ENCODE measurements around the gene NDUFS7. TPM values are rescaled to one million over a fixed set of nuclear protein-coding genes. Genes with fewer than 3 reads are reported as not detected.

The NDUFS7 gene
- total RNA-seq, 2 donors from 2014 or later: 50.9 to 54.7 TPM

DNA sequence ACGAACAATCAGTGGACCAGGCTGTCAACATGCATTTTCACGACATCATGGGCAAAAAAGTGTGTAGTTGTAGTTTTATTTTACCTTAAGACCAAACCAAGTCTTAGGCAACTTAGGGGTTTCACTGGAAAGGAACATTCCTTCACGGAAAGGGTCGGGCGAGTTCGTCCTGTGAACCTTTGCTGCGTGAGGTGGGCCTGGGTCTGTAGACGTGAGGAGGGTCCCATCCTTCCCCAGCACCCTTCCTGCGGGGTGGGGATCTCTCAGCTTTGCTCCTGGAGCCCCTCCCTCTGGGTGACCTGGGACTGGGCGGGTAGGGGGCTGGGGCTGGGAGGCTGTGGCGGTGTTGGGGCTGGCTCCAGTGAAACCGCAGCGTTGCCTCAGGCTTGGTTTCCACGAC, 42.2 kb downstream of the NDUFS7 start:
- DNase-seq (no peak), ATAC-seq (no peak)
- no peaks in the 10 kb centered on the region for H3K9me3 ChIP-seq (ENCODE audit: control insufficient read depth, low read length, poor library complexity, severe bottlenecking)
- H3K27me3 Mint-ChIP-seq: no peaks in the 10 kb centered on the region
- no peak overlapping the region for H3K4me3 Mint-ChIP-seq
- H3K4me1 Mint-ChIP-seq: peaks cover 3% of the 10 kb centered on the region
- H3K36me3 Mint-ChIP-seq (ENCODE audit: low read depth): peaks cover 9% of the 10 kb centered on the region
- H3K27ac Mint-ChIP-seq: no peak overlapping the region

DNA sequence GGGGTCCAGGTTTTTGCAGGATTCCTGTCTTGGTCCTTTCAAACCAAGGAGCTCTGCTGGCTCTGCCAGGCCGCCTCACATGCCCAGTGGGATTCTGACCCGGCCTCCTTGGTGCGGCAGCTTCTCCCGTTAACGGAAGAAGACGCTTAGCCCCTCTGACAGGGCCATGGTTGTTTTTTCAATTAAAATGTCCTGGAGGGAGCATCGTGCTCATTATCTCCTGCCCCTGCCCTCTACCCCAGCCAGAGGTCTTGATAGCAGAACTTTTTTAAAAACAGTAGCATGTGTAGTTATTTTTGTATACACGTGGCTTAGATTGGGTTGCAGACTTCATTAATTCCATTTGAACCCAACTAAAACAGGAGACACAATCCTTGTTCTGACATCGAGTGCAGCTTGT, 43.0 kb downstream of the NDUFS7 start:
- H3K9me3 ChIP-seq (ENCODE audit: control insufficient read depth, low read length, poor library complexity, severe bottlenecking): no peaks in the 10 kb centered on the region
- Mint-ChIP-seq H3K27me3 (no peaks in the 10 kb centered on the region), H3K27ac (no peak overlapping the region), H3K4me3 (no peak overlapping the region), H3K36me3 (ENCODE audit: low read depth) (peaks cover 9% of the 10 kb centered on the region), H3K4me1 (peaks cover 3% of the 10 kb centered on the region)
- ATAC-seq: no peak
- no peak for DNase-seq

DNA sequence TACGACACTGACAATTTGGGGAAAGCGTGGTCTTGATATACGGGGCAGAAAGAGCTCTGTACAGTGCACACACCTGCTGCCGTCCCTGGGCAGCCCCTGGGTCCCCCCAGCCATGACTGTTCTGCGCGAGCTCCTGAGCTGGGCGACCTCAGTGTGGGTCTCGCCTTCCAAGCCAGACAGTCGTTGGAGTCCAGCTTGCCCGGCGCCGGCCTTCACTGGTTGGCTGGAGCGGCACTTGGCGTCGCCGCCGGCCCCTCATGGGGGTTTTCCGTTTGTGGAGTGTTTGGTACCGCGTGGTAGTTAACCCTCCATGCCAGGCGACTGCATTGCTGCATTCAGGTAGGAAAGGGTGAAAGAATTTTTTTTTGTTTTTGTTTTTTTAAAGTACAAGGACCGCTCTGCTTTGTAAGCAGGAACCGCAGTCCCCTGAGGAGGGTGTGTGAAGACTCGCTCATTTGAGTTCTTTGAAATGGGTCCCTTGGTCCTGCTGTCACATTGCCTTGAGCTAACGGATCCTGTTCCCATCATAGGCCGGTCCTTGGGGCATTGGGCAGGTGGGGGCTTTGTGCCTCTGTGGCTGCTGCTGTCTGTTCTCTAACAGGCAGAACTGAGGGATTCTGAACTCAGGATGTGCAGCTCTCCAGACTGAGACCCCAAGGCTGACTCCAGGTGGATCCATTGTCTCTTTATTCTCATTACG, 43.7 kb downstream of the NDUFS7 start:
- no peaks in the 10 kb centered on the region for H3K27me3 Mint-ChIP-seq
- H3K36me3 Mint-ChIP-seq (ENCODE audit: low read depth): peaks cover 9% of the 10 kb centered on the region
- DNase-seq (no peak), ATAC-seq (no peak)
- H3K4me3 Mint-ChIP-seq: no peak overlapping the region
- no peaks in the 10 kb centered on the region for H3K9me3 ChIP-seq (ENCODE audit: control insufficient read depth, low read length, poor library complexity, severe bottlenecking)
- H3K27ac Mint-ChIP-seq: no peak overlapping the region
- H3K4me1 Mint-ChIP-seq: peaks cover 3% of the 10 kb centered on the region

DNA sequence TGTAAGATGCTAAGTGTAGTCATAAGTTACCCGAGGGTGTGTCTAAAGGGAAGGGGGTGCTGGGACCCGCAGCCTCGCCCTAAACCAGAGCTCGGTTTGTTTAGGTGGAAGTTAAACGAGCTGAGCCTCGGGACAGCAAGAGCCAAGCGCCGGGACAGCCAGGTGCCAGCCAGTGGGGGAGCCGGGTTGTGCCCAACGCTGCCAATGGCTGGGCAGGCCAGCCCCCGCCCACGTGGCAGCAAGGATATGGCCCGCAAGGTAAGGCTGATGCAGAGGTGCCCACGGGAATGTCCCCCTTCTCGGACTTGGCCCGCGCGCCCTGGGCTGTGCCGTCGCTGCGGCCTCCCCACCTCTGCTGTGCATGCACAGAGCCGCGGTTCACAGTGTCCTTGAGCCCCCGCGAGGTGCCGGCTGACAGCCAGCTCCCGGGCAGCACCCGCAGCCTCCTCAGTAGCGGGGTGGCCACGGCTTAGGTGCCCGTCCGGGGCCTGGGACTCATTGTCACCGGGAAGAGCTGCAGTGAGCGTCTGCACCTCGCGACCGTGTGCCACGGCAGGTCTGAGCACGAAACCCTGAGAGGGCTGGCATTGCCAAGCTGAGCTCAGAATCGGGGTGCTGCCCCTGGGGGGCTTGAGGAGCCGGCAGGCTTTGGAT, 45.2 kb downstream of the NDUFS7 start:
- DNase-seq: no peak
- H3K4me1 Mint-ChIP-seq: no peaks in the 10 kb centered on the region
- no peaks in the 10 kb centered on the region for H3K9me3 ChIP-seq (ENCODE audit: control insufficient read depth, low read length, poor library complexity, severe bottlenecking)
- H3K4me3 Mint-ChIP-seq: no peak overlapping the region
- peak overlapping the region; percentile 11 for H3K27ac Mint-ChIP-seq
- no peaks in the 10 kb centered on the region for H3K36me3 Mint-ChIP-seq (ENCODE audit: low read depth)
- H3K27me3 Mint-ChIP-seq: no peaks in the 10 kb centered on the region
- no peak for ATAC-seq

DNA sequence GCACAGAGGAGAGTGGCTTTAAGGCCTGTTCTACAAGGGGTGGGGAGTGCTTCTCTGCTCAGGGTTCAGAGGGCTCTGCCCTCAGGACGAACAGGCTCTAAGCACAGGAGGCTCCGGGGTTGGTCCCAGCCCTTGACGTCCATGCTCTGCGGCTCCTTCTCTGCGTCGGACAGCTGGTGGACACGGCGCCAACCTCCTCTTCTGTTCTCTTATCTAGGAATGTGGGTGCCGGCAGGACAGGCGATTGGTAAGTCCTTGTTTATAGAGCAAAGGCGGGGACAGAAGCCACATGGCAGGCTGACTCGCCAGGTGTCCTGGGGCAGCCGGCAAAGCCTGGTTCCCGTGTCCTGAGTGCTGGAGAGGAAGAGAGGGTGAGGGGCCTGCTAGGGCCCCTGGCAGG, 46.0 kb downstream of the NDUFS7 start:
- Mint-ChIP-seq H3K27ac (peak overlapping the region; percentile 79), H3K4me3 (no peak overlapping the region), H3K27me3 (no peaks in the 10 kb centered on the region), H3K4me1 (no peaks in the 10 kb centered on the region), H3K36me3 (ENCODE audit: low read depth) (no peaks in the 10 kb centered on the region)
- H3K9me3 ChIP-seq (ENCODE audit: control insufficient read depth, low read length, poor library complexity, severe bottlenecking): no peaks in the 10 kb centered on the region
- DNase-seq: no peak
- ATAC-seq: no peak

DNA sequence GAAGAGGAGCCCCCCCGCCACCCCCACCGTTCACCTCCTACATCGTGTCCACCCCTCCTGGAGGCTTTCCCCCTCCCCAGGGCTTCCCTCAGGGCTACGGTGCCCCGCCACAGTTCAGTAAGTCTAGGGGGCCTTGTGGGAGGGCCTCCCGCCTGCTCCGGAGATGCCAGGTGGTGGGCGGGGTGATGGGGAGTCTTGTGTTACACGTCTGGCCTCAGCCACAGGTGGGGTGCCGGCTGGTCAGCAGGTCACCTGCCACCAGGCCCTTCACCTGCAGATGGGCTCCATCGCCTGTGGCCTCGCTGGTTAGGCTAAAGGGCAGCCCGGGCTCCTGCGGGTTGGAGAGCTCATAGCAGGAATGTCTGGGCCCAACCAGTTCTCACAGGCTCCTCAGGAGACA, 46.5 kb downstream of the NDUFS7 start:
- Mint-ChIP-seq H3K27ac (no peak overlapping the region), H3K36me3 (ENCODE audit: low read depth) (no peaks in the 10 kb centered on the region), H3K4me3 (no peak overlapping the region), H3K27me3 (no peaks in the 10 kb centered on the region), H3K4me1 (no peaks in the 10 kb centered on the region)
- DNase-seq (no peak), ATAC-seq (no peak)
- no peaks in the 10 kb centered on the region for H3K9me3 ChIP-seq (ENCODE audit: control insufficient read depth, low read length, poor library complexity, severe bottlenecking)

DNA sequence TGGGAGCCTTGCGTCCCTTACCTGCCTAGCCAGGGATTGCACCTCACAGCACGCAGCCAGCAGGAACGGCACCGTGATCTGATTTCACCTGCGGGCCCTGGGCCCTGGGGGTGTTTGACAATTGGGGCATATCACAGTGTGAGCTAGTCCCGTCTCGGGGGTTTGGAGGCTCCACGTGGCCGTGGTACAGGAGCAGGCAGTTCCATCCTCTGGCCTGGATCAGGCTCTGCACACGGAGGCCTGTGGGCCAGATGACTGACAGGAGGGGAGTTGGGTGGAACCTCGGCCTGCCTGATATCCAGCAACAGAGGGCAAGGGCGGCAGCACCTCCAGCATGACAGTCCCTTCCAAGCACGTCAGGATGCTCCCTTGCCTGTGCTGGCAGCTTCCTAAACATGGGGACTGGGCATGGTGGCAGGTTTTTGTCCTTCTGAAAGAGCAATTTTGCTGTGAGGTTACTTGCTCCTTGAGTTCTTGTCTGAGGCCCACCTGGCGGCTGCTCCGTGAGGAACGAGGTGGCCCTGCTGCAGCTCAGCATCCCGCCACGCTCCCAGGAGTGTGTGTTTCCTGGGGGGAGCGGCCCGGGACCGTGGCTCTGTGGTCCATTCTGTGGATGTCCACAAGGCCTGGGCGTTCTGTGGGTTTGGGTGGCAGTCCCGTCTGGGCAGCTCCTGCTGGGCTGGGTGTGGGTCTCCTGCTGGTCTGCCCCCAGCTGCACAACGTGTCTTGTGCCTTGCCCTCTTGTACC, 48.2 kb downstream of the NDUFS7 start:
- Mint-ChIP-seq H3K27me3 (no peaks in the 10 kb centered on the region), H3K27ac (no peak overlapping the region), H3K4me3 (no peak overlapping the region), H3K36me3 (ENCODE audit: low read depth) (no peaks in the 10 kb centered on the region), H3K4me1 (no peaks in the 10 kb centered on the region)
- no peak for DNase-seq
- ATAC-seq: no peak
- no peaks in the 10 kb centered on the region for H3K9me3 ChIP-seq (ENCODE audit: control insufficient read depth, low read length, poor library complexity, severe bottlenecking)

DNA sequence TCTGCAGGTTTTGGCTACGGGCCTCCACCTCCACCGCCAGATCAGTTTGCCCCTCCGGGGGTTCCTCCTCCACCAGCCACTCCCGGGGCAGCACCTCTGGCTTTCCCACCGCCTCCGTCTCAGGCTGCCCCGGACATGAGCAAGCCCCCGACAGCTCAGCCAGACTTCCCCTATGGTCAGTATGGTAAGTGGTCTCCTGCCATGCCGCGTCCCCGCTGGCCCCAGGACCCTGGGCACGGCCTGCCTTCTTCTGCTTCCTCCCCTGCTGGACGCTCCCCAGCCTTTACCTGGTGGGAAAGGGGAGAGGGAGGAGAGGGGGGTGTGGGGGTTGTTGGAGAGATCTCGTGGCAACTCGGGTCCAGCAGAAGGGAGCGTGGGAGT, 48.8 kb downstream of the NDUFS7 start:
- no peaks in the 10 kb centered on the region for H3K36me3 Mint-ChIP-seq (ENCODE audit: low read depth)
- no peak overlapping the region for H3K27ac Mint-ChIP-seq
- H3K9me3 ChIP-seq (ENCODE audit: control insufficient read depth, low read length, poor library complexity, severe bottlenecking): no peaks in the 10 kb centered on the region
- DNase-seq (no peak), ATAC-seq (no peak)
- no peaks in the 10 kb centered on the region for H3K4me1 Mint-ChIP-seq
- no peaks in the 10 kb centered on the region for H3K27me3 Mint-ChIP-seq
- no peak overlapping the region for H3K4me3 Mint-ChIP-seq

DNA sequence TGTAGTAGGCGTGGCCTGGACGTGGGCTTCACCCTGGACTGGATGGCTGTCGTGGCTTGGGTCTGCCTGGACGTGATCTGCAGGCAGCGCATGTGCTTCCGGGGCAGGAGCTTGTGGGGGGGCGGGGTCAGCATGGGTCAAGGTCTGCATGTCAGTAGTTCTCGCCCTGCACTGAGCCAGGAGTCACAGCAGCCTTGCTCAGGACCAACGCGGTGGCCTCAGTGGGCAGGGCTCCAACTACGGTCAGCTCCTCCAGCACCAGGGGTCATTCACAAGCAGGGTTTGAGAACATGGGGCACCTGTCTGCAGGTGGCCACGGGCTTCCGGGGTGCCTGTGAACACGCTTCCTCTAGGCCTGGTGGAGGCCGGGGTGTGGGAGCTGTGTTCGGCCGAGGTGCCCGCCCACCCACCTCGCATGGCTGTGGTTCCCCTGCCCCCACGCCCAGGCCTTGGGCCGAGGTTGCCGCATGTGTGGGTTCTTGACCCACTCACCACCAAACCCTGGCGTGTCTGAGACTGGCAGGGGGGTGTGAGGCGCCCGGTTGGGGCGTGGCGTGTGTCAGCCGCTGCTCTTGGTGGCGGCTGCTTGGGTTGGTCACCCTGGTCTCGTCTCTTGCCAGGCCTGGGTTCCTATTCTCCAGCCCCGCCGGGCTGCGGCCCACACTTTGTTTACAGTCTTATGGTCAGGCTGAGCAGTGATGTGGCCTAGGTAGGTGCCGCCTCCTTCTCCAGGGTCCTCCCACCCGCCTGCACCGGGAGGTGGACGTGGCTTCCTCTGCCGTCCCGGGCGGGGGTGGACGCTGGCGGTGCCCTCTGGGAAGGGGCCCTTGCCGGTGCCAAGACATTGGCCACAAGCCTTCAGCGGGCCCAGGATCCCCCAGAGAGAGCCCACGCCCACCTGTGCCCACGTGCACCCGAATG, 49.7 kb downstream of the NDUFS7 start:
- H3K4me3 Mint-ChIP-seq: peak overlapping the region; percentile 1
- no peaks in the 10 kb centered on the region for H3K9me3 ChIP-seq (ENCODE audit: control insufficient read depth, low read length, poor library complexity, severe bottlenecking)
- H3K27me3 Mint-ChIP-seq: no peaks in the 10 kb centered on the region
- peaks cover 3% of the 10 kb centered on the region for H3K36me3 Mint-ChIP-seq (ENCODE audit: low read depth)
- DNase-seq (no peak), ATAC-seq (no peak)
- peaks cover 5% of the 10 kb centered on the region for H3K4me1 Mint-ChIP-seq
- H3K27ac Mint-ChIP-seq: no peak overlapping the region

DNA sequence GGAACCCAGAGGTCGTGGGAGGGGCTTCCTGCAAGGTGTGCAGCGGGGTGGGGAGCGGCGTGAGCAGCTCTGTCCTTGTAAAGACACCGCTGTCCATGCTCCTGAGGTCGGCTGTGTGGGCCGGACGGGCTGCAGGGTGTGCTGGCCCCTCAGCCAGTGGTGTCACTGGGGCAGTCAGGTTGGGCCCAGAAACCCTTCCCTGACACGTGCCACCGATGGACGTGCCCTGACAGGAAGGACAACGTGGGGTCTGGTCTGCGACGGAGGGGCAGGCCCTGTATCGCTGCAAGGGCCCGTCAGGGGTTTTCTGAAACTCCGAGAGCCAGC, 50.3 kb downstream of the NDUFS7 start:
- H3K4me3 Mint-ChIP-seq: no peak overlapping the region
- no peaks in the 10 kb centered on the region for H3K27me3 Mint-ChIP-seq
- DNase-seq (no peak), ATAC-seq (no peak)
- peaks cover 5% of the 10 kb centered on the region for H3K4me1 Mint-ChIP-seq
- H3K27ac Mint-ChIP-seq: no peak overlapping the region
- peaks cover 3% of the 10 kb centered on the region for H3K36me3 Mint-ChIP-seq (ENCODE audit: low read depth)
- H3K9me3 ChIP-seq (ENCODE audit: control insufficient read depth, low read length, poor library complexity, severe bottlenecking): no peaks in the 10 kb centered on the region

DNA sequence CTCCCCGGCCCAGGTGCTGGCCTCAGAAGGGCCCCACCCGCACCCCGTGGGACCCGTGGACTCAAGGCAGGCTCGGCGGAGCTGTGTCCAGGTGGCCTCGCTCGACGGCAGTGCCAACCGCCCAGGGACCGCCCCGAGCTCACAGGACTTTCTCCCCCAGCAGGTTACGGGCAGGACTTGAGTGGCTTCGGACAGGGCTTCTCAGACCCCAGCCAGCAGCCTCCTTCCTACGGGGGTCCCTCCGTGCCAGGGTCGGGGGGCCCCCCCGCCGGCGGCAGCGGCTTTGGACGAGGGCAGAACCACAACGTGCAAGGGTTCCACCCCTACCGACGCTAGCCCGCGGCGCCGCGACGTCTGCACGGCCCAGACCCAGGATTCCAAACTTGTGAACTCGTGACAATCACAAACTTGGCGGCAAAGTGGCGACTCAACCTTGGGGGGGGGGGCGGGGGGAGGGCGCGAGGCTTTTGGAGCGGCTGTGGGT, 50.9 kb downstream of the NDUFS7 start:
- Mint-ChIP-seq H3K4me1 (peaks cover 10% of the 10 kb centered on the region), H3K27me3 (no peaks in the 10 kb centered on the region), H3K4me3 (no peak overlapping the region), H3K27ac (no peak overlapping the region), H3K36me3 (ENCODE audit: low read depth) (peaks cover 3% of the 10 kb centered on the region)
- ATAC-seq (no peak), DNase-seq (no peak)
- H3K9me3 ChIP-seq (ENCODE audit: control insufficient read depth, low read length, poor library complexity, severe bottlenecking): no peaks in the 10 kb centered on the region

DNA sequence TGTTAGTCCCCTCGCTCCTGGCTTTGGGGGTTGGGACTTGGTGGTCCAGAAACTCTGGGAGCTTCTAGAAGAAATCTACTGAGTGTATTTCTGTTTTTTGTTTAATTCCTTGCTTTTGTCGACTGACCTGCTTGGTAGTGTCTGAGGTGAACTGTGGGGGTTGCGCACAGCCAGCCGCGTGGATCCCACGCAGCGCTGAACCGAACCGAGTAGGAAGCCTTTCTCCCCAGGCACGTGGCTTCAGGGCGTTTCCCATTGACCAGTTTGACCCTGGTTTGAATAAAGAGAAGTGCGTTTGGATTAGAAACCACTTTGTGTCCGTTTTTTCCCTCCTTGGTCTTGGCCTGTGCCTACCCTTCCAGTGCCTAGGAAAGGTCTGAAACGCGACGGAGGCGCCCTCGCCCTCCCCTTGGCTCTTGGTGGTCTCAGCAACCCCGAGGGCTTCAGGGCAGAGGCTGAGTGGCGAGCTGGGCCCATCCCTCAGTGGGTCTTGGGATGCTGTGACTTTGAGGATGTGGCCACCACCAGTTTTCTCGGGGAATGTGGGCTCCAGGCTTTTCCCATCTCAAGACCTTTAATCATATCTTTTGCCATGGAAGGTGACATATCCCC, 51.8 kb downstream of the NDUFS7 start:
- H3K27me3 Mint-ChIP-seq: no peaks in the 10 kb centered on the region
- no peak overlapping the region for H3K4me3 Mint-ChIP-seq
- DNase-seq: no peak
- peak overlapping the region; percentile 74 for H3K27ac Mint-ChIP-seq
- no peak for ATAC-seq
- H3K4me1 Mint-ChIP-seq: peaks cover 16% of the 10 kb centered on the region
- H3K36me3 Mint-ChIP-seq (ENCODE audit: low read depth): peaks cover 6% of the 10 kb centered on the region
- H3K9me3 ChIP-seq (ENCODE audit: control insufficient read depth, low read length, poor library complexity, severe bottlenecking): no peaks in the 10 kb centered on the region

Data from T-helper 17 cell (primary cell).